Esophagus muscularis mucosa (tissue), 3 donors: ENCODE results near the gene GRID1.

ENCODE experiments used
- CTCF ChIP-seq, 3 experiments: fragments of 200-600 bp in 2 of 3; fragments of 450-650 bp in 1 of 3; sonication (generic) in 2 of 3; IDR thresholded peaks; one replicate each; pipeline ENCODE4 v1.5.1; 2017 to 2019; ENCODE audit warnings: antibody characterized with exemption in 3 of 3, mild to moderate bottlenecking in 2 of 3, moderate library complexity in 1 of 3
- POLR2A ChIP-seq: fragments of 450-650 bp; IDR thresholded peaks from one replicate; pipeline ENCODE4 v1.6.1; 2017; ENCODE audit warnings: antibody characterized with exemption, moderate library complexity, mild to moderate bottlenecking, low read depth

- TF ChIP-seq POLR2A (no peak), CTCF (IDR thresholded peaks at IDR 0.05) (no peak)
Observed at GRCh38 chr10:86045896-86046295, 320.7 kb downstream of the GRID1 start.
